Nephron progenitor cell (in vitro differentiated cells): ENCODE data around the gene SARDH.

Source experiments
- DNase-seq: peaks from one replicate; pipeline ENCODE4 v3.0.0; 2021
- H3K27ac Mint-ChIP-seq: 2 replicates; pipeline ENCODE4 v1.8.0; 2021; ENCODE audit warnings: mild to moderate bottlenecking, moderate library complexity, mixed read lengths
- H3K27me3 Mint-ChIP-seq: 2 replicates; pipeline ENCODE4 v1.8.0; 2021; ENCODE audit warnings: mild to moderate bottlenecking, low read depth, mixed read lengths; ENCODE audit not compliant: poor library complexity
- H3K36me3 Mint-ChIP-seq: 2 replicates; pipeline ENCODE4 v1.8.0; 2021; ENCODE audit warnings: low read depth, mixed read lengths
- H3K4me1 Mint-ChIP-seq: 2 replicates; pipeline ENCODE4 v1.8.0; 2021; ENCODE audit warnings: mixed read lengths
- H3K4me3 Mint-ChIP-seq: 2 replicates; pipeline ENCODE4 v1.8.0; 2021; ENCODE audit warnings: mild to moderate bottlenecking, moderate library complexity, mixed read lengths
- H3K9me3 Mint-ChIP-seq: 2 replicates; pipeline ENCODE4 v1.8.0; 2021; ENCODE audit warnings: mild to moderate bottlenecking, moderate library complexity, mixed read lengths
- CTCF ChIP-seq: fragments of 200-600 bp; sonication (generic); IDR thresholded peaks from 2 replicates; pipeline ENCODE4 v1.5.0; 2021; ENCODE audit warnings: antibody characterized with exemption

Gene SARDH

GRCh38 chr9:133649194-133649593, 89.0 kb downstream of the SARDH start:
- DNase-seq = no peak
- peaks cover 18% of the 10 kb centered on the region for H3K27me3 Mint-ChIP-seq
- TF ChIP-seq CTCF = no peak
- H3K27ac Mint-ChIP-seq = no peak overlapping the region
- no peaks in the 10 kb centered on the region for H3K9me3 Mint-ChIP-seq
- no peak overlapping the region for H3K4me3 Mint-ChIP-seq
- no peaks in the 10 kb centered on the region for H3K36me3 Mint-ChIP-seq
- peaks cover 13% of the 10 kb centered on the region for H3K4me1 Mint-ChIP-seq

- TF ChIP-seq CTCF = no peak
- Mint-ChIP-seq H3K4me1 (peaks cover 13% of the 10 kb centered on the region), H3K27me3 (peaks cover 13% of the 10 kb centered on the region), H3K9me3 (no peaks in the 10 kb centered on the region), H3K36me3 (no peaks in the 10 kb centered on the region), H3K27ac (no peak overlapping the region), H3K4me3 (no peak overlapping the region)
- DNase-seq = no peak
Observed at GRCh38 chr9:133647765-133648469, 90.2 kb downstream of the SARDH start.

- Mint-ChIP-seq H3K36me3 (no peaks in the 10 kb centered on the region), H3K27ac (no peak overlapping the region), H3K27me3 (peaks cover 13% of the 10 kb centered on the region), H3K4me3 (no peak overlapping the region), H3K4me1 (peaks cover 13% of the 10 kb centered on the region), H3K9me3 (no peaks in the 10 kb centered on the region)
- TF ChIP-seq CTCF = no peak
- no peak for DNase-seq
Observed at GRCh38 chr9:133647148-133647547, 91.0 kb downstream of the SARDH start.

GRCh38 chr9:133645021-133645765, 93.0 kb downstream of the SARDH start:
- Mint-ChIP-seq H3K27ac (no peak overlapping the region), H3K27me3 (peaks cover 13% of the 10 kb centered on the region), H3K4me3 (no peak overlapping the region), H3K9me3 (no peaks in the 10 kb centered on the region), H3K4me1 (peaks cover 25% of the 10 kb centered on the region), H3K36me3 (no peaks in the 10 kb centered on the region)
- no peak for DNase-seq
- TF ChIP-seq CTCF = no peak

GRCh38 chr9:133643978-133644760, 94.0 kb downstream of the SARDH start:
- no peaks in the 10 kb centered on the region for H3K9me3 Mint-ChIP-seq

More at GRCh38 chr9:133643978-133644760, 94.0 kb downstream of the SARDH start:
- Mint-ChIP-seq H3K27ac (no peak overlapping the region), H3K4me1 (peaks cover 20% of the 10 kb centered on the region), H3K4me3 (no peak overlapping the region), H3K27me3 (peaks cover 8% of the 10 kb centered on the region), H3K36me3 (no peaks in the 10 kb centered on the region)
- no peak for TF ChIP-seq CTCF
- no peak for DNase-seq
